Endodermal cell (in vitro differentiated cells): ENCODE measurements around the gene CXXC5. TPM values are rescaled to one million over a fixed set of nuclear protein-coding genes. Genes with fewer than 3 reads are reported as not detected.

Experiments used
- DNase-seq: peaks from one replicate; pipeline ENCODE4 v3.0.0-alpha.2; 2017
- H3K27ac ChIP-seq: 2 replicates; pipeline ENCODE4 v1.5.1; 2013; ENCODE audit warnings: mild to moderate bottlenecking, low read depth, low read length, moderate library complexity
- H3K27me3 ChIP-seq: 2 replicates; pipeline ENCODE4 v1.6.1; 2013; ENCODE audit warnings: mild to moderate bottlenecking, low read length, moderate library complexity; ENCODE audit not compliant: insufficient read depth, control insufficient read depth, poor library complexity, severe bottlenecking
- H3K36me3 ChIP-seq: 2 replicates; pipeline ENCODE4 v1.7.0; 2013; ENCODE audit warnings: mild to moderate bottlenecking, low read length, moderate library complexity; ENCODE audit not compliant: control insufficient read depth, insufficient read depth
- H3K4me1 ChIP-seq: one replicate; pipeline ENCODE4 v1.7.0; 2013; ENCODE audit warnings: low read length; ENCODE audit not compliant: control insufficient read depth, insufficient read depth
- H3K4me3 ChIP-seq: 2 replicates; pipeline ENCODE4 v1.5.1; 2013; ENCODE audit warnings: mild to moderate bottlenecking, low read length, moderate library complexity
- H3K9ac ChIP-seq: 2 replicates; pipeline ENCODE4 v1.6.1; 2013; ENCODE audit warnings: mild to moderate bottlenecking, low read length, moderate library complexity; ENCODE audit not compliant: poor library complexity, severe bottlenecking; ENCODE audit errors: extremely low read depth
- H3K9me3 ChIP-seq: 2 replicates; pipeline ENCODE4 v1.6.1; 2013; ENCODE audit warnings: mild to moderate bottlenecking, low read length, moderate library complexity; ENCODE audit not compliant: control insufficient read depth
- H3K27ac Mint-ChIP-seq: 2 replicates; pipeline ENCODE4 v1.8.0; 2020; ENCODE audit warnings: mixed read lengths
- H3K27me3 Mint-ChIP-seq: 2 replicates; pipeline ENCODE4 v1.8.0; 2021; ENCODE audit warnings: mild to moderate bottlenecking, mixed read lengths; ENCODE audit not compliant: insufficient read depth
- H3K36me3 Mint-ChIP-seq: 2 replicates; pipeline ENCODE4 v1.8.0; 2020; ENCODE audit warnings: low read depth, mixed read lengths
- H3K4me1 Mint-ChIP-seq: 2 replicates; pipeline ENCODE4 v1.8.0; 2020; ENCODE audit warnings: mixed read lengths
- H3K4me3 Mint-ChIP-seq: 2 replicates; pipeline ENCODE4 v1.8.0; 2020; ENCODE audit warnings: mild to moderate bottlenecking, moderate library complexity, mixed read lengths
- H3K9me3 Mint-ChIP-seq: 2 replicates; pipeline ENCODE4 v1.8.0; 2020; ENCODE audit warnings: mild to moderate bottlenecking, mixed read lengths
- CTCF ChIP-seq: fragments of 200-600 bp; sonication (generic); conservative IDR thresholded peaks from 2 replicates; pipeline ENCODE4 v1.5.0; 2021; ENCODE audit warnings: antibody characterized with exemption, mild to moderate bottlenecking
- WGBS, 2 experiments: methylation state at CpG; one replicate each; pipeline versions ENCODE4 v1.1.5 to v1.1.7; 2013; ENCODE audit warnings: missing lambda C conversion rate in 2 of 2, mixed read lengths in 1 of 2; ENCODE audit not compliant: insufficient coverage in 1 of 2, insufficient read length in 1 of 2; 5-methylcytosine and 5-hydroxymethylcytosine counted together
- total RNA-seq, 2 donors: library from RNA; stranded (reverse); fragmentation: NEBNext Ultra II Directional in 1 of 2; extraction: Animal tissue kit (Norgen Biotek cat#: 25700) in 1 of 2; gene quantifications; 2 replicates in 1 of 2; 3 replicates in 1 of 2; pipeline ENCODE4 v1.2.1, GENCODE V29; 2021

Gene CXXC5
- total RNA-seq, 2 donors from 2014 or later = 50.5 to 67.9 TPM

- H3K36me3 Mint-ChIP-seq = peaks cover 19% of the 10 kb centered on the region
- H3K27ac ChIP-seq = peak overlapping the region; percentile 100
- H3K9ac ChIP-seq = no peak overlapping the region
- H3K27me3 ChIP-seq = no peaks in the 10 kb centered on the region
- no peaks in the 10 kb centered on the region for H3K36me3 ChIP-seq
- no peak overlapping the region for H3K4me3 ChIP-seq
- H3K27ac Mint-ChIP-seq = no peak overlapping the region
- H3K4me1 Mint-ChIP-seq = peaks cover 17% of the 10 kb centered on the region
- no peaks in the 10 kb centered on the region for H3K9me3 ChIP-seq
- H3K4me1 ChIP-seq = no peaks in the 10 kb centered on the region
- WGBS, 2 experiments = 67 to 92% methylated on average over 2 of the region's 3 CpGs
- no peaks in the 10 kb centered on the region for H3K9me3 Mint-ChIP-seq
- no peak for TF ChIP-seq CTCF
- no peak overlapping the region for H3K4me3 Mint-ChIP-seq
- DNase-seq = no peak
- H3K27me3 Mint-ChIP-seq = no peaks in the 10 kb centered on the region
Observed at GRCh38 chr5:139676406-139676805, 28.3 kb downstream of the CXXC5 start.

- Mint-ChIP-seq H3K4me1 (peaks cover 15% of the 10 kb centered on the region), H3K4me3 (no peak overlapping the region)
- H3K27ac ChIP-seq = peak overlapping the region; percentile 100
Observed at GRCh38 chr5:139676951-139677735, 29.0 kb downstream of the CXXC5 start.

More at GRCh38 chr5:139676951-139677735, 29.0 kb downstream of the CXXC5 start:
- H3K27ac Mint-ChIP-seq = peak overlapping the region; percentile 76
- H3K4me3 ChIP-seq = no peak overlapping the region
- DNase-seq = no peak
- H3K27me3 ChIP-seq = no peaks in the 10 kb centered on the region
- H3K36me3 Mint-ChIP-seq = peaks cover 23% of the 10 kb centered on the region
- no peaks in the 10 kb centered on the region for H3K36me3 ChIP-seq
- no peaks in the 10 kb centered on the region for H3K4me1 ChIP-seq
- H3K27me3 Mint-ChIP-seq = no peaks in the 10 kb centered on the region
- no peak for TF ChIP-seq CTCF
- no peak overlapping the region for H3K9ac ChIP-seq
- no peaks in the 10 kb centered on the region for H3K9me3 ChIP-seq
- WGBS, 2 experiments = 56 to 89% methylated on average over 14 to 29 of the region's 29 CpGs
- H3K9me3 Mint-ChIP-seq = no peaks in the 10 kb centered on the region
